GM12875 (cell line): ENCODE data around the gene ATAT1.

Experiments used
- H3K4me3 ChIP-seq: one replicate; pipeline ENCODE4 v1.5.1; 2011; ENCODE audit warnings: low read depth, low read length, control low read depth
- CTCF ChIP-seq: IDR thresholded peaks from 2 replicates; pipeline ENCODE4 v1.5.1; 2011; ENCODE audit warnings: low read depth, mild to moderate bottlenecking, control low read depth, inconsistent platforms, low read length, moderate library complexity, borderline replicate concordance; ENCODE audit not compliant: insufficient read depth

The ATAT1 gene

GRCh38 chr6:30689985-30690384 is 63.3 kb downstream of the ATAT1 start:
- no peak for TF ChIP-seq CTCF
- H3K4me3 ChIP-seq, result peak overlapping the region; percentile 76

- no peak for TF ChIP-seq CTCF
- peak within 1 kb of the TSS; percentile 76 for H3K4me3 ChIP-seq
Measured at GRCh38 chr6:30690403-30691207, 63.9 kb downstream of the ATAT1 start, which contains the start of gene NRM. NRM (minus strand) TSS chr6:30690984; CDS start chr6:30690974, 10 bp downstream.

GRCh38 chr6:30691208-30691847 is 64.7 kb downstream of the ATAT1 start:
- H3K4me3 ChIP-seq, result peak overlapping the region; percentile 48
- no peak for TF ChIP-seq CTCF
